ENCODE data around the gene SDC1. TPM values are rescaled to one million over a fixed set of nuclear protein-coding genes. Genes with fewer than 3 reads are reported as not detected.
A peak's percentile ranks its signal among the peaks of the same experiment; 100 is the strongest.

The SDC1 gene
- total and polyA plus RNA-seq, 11 donors = 0.15 to 2.2 (median 0.36) TPM; not detected in 1

- intact Hi-C loops (cut with DNase I) = loop anchor here in 8 of 10 donors (5.0 to 10.0 kb wide), 3 partner anchors 95 to 125 kb away; no protein-coding TSS in a partner anchor
- Histone ChIP-seq H3K27me3 (peaks cover 0 to 41% (median 7%) of the 10 kb centered on the region in 9 donors), H3K36me3 (no peaks in the 10 kb centered on the region), H3K4me3 (no peak overlapping the region), H3K27ac (no peak overlapping the region), H3K4me1 (peaks cover 0 to 14% (median 5%) of the 10 kb centered on the region in 12 donors), H3K9me3 (no peaks in the 10 kb centered on the region)
- ATAC-seq (no peak), DNase-seq (no peak)
- TF ChIP-seq POLR2A (IDR thresholded peaks at IDR 0.05) = no peak
- TF ChIP-seq CTCF (IDR thresholded peaks at IDR 0.05) = no peak
- 76 to 84% (median 78%) methylated on average over 8 of the region's 8 CpGs for WGBS, 4 donors
Measured at GRCh38 chr2:20229322-20230113, 4.6 kb upstream of the SDC1 start.

DNA sequence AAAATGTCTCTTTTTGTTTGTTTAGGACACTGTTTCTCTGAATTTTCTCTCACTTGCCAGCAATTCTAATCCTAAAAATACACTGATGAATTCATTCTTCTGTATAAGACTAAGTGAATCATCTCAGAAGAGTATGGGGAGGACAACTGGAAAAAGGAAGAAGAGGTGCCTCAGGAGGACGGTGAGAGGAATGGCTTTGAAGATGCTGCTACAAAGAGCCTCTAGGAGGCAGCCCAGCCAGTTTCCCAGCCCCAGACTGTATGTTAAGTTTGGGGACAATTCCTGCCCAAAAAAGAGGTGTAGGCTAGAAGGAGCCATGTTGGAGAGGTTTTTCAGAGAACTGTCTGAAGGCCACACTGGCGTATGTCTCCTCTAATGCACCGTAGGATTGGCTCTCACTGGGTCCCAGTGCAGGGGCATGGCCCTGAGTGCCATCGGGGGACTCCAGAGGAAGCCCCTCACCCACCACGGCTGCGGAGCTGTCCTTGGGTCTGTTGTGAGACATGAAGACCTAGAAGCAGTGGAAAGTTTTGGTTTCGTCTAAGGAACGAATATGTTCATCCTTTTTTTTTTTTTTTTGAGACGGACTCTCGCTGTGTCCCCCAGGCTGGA lies 3.1 kb upstream of the SDC1 start:
- WGBS, 4 donors = 90 to 94% (median 92%) methylated on average over 10 of the region's 10 CpGs
- ATAC-seq (no peak), DNase-seq (peak in 1 of 5 donors; percentile 34)
- Histone ChIP-seq H3K9me3 (no peaks in the 10 kb centered on the region), H3K36me3 (no peaks in the 10 kb centered on the region), H3K4me1 (peaks cover 0 to 29% (median 9%) of the 10 kb centered on the region in 12 donors), H3K27me3 (peaks cover 0 to 55% (median 8%) of the 10 kb centered on the region in 9 donors), H3K4me3 (no peak overlapping the region), H3K27ac (no peak overlapping the region)
- no peak for TF ChIP-seq POLR2A (IDR thresholded peaks at IDR 0.05)
- no peak for TF ChIP-seq CTCF (IDR thresholded peaks at IDR 0.05)
- intact Hi-C loops (cut with DNase I) = loop anchor here in 8 of 10 donors (5.0 to 10.0 kb wide), 3 partner anchors 93 to 123 kb away; no protein-coding TSS in a partner anchor

GRCh38 chr2:20226152-20226545 lies 1.2 kb upstream of the SDC1 start:
- TF ChIP-seq POLR2A (IDR thresholded peaks at IDR 0.05) = no peak
- no peak for TF ChIP-seq CTCF (IDR thresholded peaks at IDR 0.05)
- ATAC-seq = no peak
- H3K36me3 ChIP-seq = no peaks in the 10 kb centered on the region
- DNase-seq = peak in 2 of 5 donors; percentile 6 to 22
- 88 to 91% (median 91%) methylated on average over 14 of the region's 14 CpGs for WGBS, 4 donors
- peaks cover 0 to 29% (median 9%) of the 10 kb centered on the region in 12 donors for H3K4me1 ChIP-seq
- no peak overlapping the region for H3K4me3 ChIP-seq
- no peak overlapping the region for H3K27ac ChIP-seq
- H3K27me3 ChIP-seq = peaks cover 0 to 65% (median 12%) of the 10 kb centered on the region in 9 donors
- no peaks in the 10 kb centered on the region for H3K9me3 ChIP-seq
- intact Hi-C loops (cut with DNase I) = loop anchor here in 8 of 10 donors (5.0 to 10.0 kb wide), 3 partner anchors 91 to 121 kb away; no protein-coding TSS in a partner anchor
